HL-60/S4 treated with phorbol 12-myristate 13-acetate at 8.2 ng/mL for 4 days and 3 days (cell line): Measurements from ENCODE around the gene AFF3.

Experiments
- in situ Hi-C: fragments of 300-500 bp; cut with MboI; formaldehyde crosslinking; loops from 2 replicates; pipeline ENCODE4 v1.15.0; 2022; ENCODE audit warnings: low sequenced_read_pairs

Gene AFF3

DNA sequence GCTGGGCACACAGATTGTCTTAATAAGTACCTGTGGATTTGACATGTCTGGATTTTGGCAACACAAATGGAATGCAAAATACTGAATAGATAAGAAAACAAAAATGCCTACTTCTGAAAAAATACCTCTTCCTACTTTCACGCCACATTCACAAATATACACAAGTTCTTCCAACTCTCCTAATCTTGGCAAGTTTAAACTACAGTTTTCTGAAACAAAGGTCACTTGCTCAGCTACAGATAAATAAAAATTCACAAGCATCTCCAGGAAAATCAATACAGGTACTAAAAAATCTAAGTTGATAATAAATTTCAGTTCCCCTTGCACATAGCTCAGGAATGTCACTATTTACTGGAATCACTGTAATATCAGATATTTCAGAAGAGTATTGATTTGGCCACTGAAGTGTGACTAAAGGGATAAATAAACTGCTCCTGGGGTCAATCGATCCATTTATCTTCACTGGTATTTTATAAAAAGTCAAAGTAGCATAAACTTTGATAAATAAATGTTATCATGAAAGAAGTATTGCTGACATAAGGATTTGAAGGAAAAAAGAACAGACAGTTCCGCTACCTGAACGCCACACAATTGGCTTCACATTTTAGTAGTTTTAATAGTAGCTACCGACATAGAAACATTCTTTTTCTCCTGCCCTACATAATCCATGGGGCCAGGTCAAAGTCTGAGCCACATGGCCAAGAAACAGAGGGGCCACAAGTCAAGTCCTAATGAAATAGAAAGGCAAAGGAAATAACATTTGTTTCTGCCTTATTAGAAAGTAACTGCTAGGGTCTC is 243.1 kb downstream of the AFF3 start:
- in situ Hi-C loops: no loop called here

DNA sequence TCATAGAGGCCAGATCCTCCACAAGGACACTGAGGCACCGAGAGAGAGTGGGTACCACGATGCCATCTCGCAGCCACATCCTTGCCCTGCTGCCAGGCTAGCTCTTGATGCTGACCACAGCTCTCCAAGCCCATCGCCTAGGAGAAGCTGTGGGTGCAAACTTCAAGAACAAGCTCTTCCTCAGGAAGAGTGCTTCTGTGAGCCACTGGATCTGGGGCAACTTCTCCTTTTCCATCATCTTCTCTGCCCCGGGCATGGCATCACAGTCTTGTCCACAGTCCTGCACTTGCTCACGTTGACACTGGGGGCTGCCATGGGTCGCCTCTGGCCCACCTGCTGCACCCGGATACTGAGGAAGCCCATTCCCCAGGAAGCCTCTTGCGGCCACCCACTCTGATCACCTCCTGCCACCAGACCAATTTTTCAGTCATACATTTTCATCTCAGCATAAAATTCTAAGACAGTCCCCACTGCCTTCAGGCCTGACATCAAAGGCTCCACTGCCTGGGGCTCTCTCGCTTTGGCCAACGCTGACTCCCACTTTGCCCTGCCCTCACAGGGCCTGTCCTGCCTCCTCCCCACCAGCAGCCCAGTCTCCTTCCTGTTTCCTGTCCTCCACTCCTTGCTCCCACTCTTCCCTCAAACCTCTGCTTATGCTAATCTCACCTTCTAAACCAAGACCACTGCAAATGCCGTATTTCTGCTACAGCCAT is 243.9 kb downstream of the AFF3 start:
- in situ Hi-C loops: no loop called here

DNA sequence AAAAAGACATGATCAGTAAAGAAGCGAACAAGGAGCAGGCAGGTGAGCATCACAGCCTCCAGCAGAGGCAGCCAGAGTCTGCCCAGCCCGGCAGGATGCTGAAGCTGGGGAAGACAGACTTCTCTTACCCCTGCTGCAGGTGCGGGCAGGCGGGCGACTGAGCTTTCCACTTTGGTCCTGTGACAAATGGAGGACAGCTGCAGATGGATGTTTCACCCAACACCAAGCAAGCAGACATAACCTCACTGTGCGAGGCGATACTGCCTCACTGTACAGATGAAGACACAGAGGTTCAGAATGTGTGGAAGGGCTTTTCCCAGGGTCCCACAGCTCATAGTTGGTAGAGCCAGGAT is 251.0 kb downstream of the AFF3 start:
- in situ Hi-C loops: no loop called here

DNA sequence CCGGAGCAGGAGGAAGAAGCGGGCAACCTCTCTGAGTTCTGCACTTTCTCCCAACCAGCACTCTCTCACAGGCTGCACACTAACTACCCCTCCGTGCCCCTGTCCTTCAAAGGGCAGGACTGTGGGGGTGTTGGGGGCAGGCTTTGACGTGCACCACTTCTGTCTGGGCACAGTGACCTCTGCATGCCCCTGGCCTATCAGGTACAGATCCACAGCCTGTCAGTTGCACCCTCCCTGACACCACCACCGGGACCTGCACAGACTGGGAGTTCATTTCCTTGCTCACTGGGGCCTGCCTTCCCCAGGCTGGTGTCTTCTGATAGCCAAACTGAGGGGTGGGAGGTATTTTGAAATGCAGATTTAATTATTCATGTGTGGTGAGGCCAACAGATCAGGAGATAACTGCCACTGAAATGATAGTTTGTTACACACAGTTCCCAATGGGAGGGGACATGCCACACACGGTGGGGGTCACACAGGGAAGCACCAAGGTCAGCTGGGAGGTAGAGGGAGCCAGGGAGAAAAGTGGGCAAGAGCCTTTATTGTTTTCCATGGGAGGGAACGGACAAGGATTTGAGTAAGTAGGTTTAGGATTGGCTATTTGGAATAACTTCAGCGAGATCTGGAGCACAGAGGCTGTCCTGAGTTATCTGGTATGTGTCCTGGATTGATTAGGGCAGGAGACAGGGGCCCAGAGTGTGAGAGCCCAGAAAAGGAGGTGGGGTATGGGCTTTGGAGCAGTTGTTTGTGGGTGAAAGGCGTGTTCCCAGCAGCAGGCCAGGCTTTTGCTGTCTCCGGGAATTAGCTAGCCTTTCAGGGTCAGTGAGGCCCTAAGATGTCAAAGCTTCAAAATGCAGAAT is 251.6 kb downstream of the AFF3 start:
- in situ Hi-C loops: no loop called here

DNA sequence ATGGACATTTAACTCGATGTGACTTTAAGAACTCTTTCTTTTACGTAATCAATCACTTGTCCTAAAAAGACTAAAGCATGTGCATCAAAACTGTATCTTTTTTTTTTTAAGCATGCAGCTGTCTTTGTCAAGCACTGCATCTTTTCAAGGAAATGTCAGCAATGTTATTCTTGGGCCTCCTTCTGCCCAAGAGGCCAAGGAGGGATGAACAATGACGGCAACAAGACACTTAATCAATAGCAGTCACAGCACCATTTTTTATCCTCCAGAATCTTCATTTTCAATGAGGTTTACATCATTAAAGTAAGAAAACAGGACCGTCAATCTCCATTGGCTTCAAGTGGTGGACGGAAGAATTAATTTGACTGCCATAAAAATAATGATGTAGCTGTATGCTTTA is 253.8 kb downstream of the AFF3 start:
- in situ Hi-C loops: no loop called here

DNA sequence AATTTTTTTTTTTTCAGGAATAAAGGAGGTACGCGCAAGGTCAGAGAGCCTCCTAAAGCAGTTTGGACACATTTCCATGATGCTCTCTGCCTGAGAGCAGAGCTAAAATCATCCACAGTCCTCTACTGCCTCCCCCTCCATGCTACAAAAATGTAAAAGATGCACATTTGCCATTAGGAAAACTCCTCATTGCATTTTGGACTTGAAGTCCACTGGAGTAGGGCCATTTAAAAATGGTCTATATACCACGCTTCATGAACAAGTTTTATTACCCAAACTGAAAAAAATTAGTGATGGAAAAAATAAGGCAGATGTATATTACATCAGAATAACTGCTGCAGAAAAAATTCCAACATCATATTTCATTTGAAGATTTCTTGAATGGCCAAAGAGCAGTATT is 256.0 kb downstream of the AFF3 start:
- in situ Hi-C loops: no loop called here

DNA sequence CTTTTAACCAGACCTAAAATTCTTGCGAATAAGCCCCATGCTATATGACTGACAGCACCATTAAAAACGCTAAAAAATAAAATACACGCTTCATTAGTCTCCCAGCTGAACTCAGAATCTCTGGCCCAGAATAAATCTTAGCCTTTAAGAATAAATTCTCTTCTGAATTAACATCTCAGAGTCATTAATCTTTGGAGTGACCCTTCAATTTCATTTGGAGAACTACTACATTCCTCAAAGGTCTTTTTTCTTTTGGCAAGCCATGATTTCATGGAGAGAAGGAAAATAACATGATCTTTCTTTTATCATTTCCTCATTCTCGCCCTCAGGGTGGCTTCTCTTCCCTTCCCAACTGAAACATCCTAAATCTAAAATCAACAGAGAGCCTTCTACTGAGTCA is 259.0 kb downstream of the AFF3 start:
- in situ Hi-C loops: no loop called here

DNA sequence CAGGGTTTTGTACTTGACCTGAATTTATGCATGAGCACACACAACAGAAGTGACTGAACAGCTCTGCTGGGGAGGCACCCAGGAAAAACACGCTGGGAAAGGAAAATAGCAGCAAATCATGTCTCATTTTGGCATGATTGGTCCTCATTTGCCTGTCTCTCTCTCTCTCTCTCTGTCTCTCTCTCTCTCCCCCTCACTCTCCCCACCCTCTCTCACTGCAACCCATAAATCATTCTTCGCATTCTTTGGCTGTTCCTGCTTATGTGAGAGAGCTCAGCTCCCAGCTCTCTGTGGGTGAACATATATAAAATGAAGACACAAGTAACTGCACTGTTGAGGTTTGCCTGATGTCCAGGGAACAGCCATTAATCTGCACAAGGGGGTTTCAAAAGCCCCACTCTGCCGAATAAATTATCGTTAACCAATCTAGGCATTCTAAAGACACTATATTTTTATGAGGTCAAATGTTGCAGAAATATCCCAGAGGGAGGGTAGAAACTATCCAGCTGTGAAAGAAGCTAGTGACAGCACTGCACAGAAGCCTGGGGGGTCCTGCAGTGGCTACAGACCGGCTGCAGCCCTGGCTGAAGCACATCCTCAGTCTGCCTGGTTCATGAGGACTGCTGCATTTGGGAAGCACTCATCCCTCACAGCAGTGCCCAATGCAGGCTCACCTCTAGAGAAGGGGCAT is 260.3 kb downstream of the AFF3 start:
- in situ Hi-C loops: no loop called here

DNA sequence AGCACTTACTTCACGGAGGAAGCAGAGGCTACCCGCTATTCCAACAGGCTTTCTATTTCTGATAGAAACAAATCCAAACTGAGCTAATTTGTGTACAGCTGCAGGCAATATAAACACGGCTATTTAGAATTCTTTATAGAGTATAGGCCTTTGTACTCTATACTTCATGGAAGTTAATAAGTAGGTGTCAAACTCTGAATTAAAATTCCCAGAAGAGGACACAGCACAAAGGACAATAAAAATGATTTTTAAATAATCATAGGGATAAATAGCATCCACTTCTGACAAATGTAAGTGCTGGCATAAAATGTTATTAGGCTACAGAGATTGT is 261.5 kb downstream of the AFF3 start:
- in situ Hi-C loops: no loop called here

DNA sequence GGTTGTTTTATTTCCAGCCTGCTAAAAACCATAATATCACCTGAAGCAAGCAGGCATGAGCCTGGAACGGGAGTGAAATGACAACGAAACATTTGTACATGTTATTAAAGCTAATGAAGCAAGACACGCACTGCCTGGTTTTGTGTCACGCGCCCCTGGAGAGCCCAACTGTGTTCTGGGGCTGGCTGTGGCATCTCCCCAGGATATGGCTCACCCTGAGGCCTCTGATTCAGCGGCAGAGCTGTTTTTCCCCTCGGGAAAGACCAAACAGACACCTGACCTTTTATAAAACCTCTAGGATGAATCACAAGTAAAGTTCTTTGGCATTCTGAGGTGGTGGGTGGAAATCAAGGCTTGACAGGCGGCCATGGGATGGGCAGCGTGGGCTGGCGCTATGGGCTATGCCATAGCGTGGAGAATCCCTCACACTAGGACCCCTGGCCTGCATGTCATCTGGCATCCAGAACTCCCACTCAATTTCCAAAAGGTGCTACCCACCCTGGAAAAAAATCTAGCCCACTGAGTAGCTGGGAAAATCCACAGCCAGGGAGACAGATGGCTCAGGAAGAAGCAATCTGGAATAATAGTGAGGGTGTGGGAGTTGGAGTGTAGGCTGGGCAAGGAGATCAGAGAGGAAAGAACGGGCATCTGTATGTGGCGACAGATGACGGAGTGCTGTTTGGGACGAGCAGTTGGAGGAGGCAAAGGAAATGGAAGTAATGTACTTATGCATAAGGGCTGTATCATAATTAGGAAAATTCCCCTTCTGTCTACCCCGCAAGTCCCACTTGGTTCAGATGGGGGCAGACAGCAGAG is 262.0 kb downstream of the AFF3 start:
- in situ Hi-C loops: no loop called here

DNA sequence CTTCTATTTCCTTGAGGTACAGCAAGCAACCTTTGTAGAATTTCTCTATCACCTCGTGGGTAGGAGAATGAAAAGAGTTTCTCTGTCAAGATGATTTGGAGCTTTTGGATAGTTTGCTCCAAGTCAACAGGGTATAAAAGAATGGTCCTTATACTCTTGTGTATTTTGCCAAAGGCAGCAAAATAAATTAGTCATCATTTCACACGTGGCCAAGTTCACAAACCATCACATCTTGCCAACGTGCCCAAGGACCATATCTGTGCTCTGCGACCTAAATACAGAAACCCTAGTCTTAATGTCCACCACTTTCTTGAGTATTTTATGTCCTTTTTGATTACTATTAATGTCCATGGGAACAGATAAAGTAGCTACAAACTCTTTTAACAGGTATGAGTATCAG is 262.9 kb downstream of the AFF3 start:
- in situ Hi-C loops: no loop called here

DNA sequence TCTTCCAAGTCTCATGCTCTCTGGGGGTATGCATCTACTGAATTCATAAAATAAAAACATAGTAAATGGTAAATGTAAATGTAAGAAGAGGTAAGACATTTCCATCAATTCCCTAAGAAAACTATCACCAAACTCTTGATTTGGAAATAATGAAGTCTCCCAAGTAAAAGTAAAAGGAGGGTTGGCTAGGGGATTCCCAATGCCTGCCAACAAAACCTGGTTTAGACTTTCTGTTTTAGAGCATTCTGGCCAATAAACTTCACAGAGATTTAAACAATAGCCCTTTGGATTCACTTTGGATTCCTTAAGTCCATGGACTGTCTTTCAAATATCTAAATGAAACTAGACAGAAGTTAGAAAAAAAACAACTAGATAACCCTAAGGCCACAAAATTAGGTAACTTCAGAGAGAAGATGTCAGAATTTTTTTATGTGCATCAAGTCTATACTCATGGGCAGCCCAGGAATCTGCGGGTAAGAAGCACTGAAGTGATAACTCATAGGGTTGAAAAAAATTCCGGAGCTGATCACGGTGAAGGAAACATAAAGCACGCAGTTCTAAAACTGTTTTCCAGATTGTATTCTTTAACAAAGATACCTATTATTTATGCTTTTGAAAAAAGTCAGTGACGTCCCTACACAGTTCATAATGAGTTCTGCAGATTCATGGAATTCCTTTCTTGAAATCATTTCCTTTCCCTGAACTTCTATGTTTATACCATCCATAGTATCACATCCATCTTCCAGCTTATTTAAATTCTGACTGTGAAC is 263.6 kb downstream of the AFF3 start:
- in situ Hi-C loops: no loop called here

DNA sequence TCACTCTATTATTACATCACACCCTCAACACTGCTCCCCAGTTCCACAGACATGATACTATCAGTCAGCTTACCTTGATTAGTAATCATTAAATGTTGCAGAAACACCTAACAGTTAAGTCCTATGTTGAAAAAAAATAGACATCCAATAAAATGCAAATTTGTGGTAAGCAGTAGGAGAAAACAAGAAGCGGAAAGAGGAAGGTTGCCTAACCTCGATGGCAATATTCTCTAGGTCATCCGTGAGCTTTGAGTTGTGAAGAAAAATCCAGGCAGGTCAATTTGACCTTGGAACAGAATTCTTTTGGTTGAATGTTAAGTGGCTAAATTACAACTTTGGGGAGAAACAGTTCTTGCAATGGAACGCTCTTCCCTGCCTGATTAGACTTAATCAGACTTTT is 264.4 kb downstream of the AFF3 start:
- in situ Hi-C loops: no loop called here

DNA sequence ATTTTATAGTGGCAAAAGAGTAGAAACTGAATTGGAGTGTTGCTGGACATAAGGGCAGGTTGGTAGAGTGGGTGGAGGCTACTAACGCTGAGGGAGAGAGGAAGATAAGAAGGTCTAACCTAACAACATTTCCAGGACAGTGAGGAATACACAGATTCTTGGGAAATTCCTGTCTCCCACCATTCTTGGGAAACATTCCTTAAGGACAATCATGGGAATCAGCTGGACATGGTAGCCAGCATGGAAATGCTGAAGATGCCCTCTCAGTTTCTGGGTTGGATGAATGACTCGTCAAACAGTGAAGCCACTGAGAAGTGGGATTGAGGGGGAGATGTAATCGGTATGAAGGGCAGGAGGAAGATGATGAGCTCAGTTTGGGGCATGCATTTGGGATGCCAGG is 265.4 kb downstream of the AFF3 start:
- in situ Hi-C loops: no loop called here

DNA sequence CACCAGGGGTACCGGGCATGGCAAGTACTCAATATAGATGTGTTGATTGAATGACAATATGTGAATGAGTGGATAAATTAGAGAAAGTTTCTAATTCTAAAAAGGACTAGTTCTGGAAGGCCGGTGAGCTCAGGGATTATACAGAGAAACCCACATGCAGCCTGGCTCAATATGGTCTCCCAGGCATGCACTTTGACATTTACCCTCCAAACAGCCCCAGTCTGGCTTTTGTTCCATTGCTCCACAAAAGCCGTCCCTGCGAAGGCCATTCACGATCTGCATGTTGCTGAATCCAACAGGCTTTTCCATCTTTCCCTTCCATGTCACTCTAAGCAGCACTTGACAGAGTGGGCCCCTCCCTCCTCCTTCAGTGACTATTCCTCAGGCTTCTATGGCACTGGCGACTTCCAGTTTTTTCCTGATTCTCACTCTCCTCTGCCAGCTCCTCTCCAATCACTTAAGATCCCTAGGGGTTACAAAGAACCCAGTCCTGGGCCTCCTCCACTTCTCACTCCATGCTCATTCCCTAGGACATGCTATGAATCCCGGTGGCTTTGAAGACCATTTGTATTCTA is 266.7 kb downstream of the AFF3 start:
- in situ Hi-C loops: no loop called here

DNA sequence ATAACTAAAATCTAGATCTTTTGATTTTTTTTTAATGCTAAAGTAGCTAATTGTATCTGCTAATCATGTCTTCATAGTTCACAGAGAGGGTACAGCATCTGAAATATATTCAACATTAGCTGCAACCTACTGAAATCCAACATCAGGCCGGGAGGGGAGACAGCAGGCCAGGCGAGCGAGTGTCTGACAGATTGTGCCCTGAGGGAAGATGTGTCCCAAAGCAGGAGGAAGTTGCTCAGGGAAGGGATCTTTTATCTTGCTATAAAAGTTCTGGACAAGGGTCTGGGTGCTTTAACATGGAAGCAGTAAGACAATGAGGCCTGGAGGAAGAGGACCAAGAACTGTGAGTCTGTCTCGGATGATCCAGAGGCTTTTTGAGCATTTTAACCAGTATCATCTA is 274.1 kb downstream of the AFF3 start:
- in situ Hi-C loops: no loop called here

DNA sequence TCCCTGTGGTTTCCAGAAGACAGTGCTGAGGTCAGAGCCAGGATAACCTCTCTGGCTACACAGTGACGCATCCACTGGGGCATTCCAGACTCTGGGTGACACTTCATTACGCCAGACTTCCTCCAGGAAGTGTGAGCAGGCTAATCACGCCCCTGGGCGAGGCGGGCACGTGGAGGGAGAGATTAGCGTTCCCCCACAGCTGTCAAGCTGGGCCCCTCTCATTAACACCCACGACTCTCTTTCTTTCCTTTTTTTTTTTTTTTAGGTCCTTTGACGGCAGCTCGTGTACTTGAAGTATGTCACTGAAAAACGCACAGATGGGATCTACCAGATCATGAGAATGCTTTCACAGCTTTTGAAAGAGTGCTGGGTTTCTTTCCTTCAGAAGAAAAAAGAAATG is 274.6 kb downstream of the AFF3 start:
- in situ Hi-C loops: no loop called here

DNA sequence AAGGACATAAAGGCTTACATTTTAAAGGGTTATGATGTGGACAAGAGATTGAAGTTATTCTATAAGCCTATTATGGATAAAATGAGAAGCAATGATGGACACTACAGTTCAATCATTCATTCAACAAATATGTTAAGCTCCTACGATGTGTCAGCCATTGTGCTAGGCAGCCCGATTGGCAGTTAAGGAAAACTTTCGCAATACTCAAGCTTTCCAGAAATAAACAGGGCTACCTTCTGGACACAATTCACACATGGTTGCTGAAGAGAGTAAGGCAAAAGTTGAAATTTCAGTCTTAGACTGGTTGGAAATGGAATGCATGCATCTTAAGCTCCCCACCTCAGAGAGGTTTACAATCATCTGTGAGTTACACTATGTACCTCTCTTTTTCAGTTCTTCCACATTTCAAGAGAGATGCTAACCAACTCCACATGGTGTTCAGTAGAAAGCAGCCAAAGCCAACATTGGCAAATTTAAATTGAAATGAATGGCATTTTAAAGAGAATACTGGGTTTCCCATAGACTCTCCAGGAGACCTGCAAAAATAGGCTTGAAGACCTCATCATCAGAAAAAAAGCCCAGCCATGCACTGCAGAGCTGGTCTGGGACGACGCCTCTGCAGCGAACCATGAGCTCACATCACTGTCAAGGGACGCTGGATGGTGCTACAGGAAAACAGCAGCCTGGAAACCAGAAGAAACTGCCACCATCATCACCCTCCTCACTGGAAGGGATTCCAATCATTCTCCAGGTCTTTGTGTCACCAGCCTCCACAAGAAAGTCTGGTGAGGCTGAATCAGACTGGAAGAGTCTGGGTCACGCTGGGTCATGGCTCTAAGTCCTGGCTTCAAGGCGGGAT is 276.3 kb downstream of the AFF3 start:
- in situ Hi-C loops: no loop called here
